Renal cortex interstitium (tissue), 11 donors: Measurements from ENCODE around the gene CDC42BPA. TPM values are rescaled to one million over a fixed set of nuclear protein-coding genes. Genes with fewer than 3 reads are reported as not detected.

Experiments used
- DNase-seq, 11 donors: peaks; one replicate each; pipeline ENCODE4 v3.0.0-alpha.2; 2013; ENCODE audit warnings: low read depth in 9 of 11, low spot score in 4 of 11; ENCODE audit errors: extremely low read depth in 1 of 11
- polyA plus RNA-seq, 3 donors: library from polyadenylated mRNA; unstranded; fragments of 120-200 nt; gene quantifications; one replicate each; pipeline ENCODE4 v1.2.1, GENCODE V29; 2013; ENCODE audit not compliant: insufficient read length in 3 of 3

The CDC42BPA gene
- polyA plus RNA-seq, 3 donors = 38.6 to 41.9 (median 40.5) TPM

DNA sequence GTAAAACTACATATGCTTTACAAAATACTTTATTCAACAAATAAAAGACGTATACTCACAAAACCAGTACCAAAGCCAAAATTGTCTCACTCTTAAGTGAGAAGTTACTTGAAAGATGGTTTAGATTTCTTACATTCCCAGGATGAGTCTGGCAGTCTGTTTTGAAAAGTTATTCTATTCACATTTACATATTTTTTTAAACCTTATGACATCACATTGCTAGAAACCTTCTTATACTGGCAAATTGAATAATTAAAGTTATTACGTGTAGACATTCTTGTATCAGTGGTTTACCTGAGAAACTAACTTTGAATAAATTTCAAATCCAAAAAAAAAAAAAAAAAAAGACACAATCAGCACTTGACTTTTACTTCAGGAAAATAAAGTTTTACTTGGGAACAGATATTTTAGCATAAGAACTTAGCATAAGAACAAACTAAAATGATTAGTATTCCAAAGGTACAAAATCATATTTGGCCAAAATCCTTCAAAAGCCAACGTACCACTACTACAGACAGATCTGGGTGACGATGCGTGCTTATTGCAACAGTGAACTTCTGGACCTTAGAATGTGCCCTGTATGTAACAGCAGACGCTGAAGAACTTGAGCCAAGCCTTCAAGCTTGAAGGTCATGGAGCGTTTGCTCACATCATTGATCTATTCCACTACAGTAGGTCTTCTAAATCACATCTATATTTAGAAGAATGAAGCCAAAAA is 2.5 kb downstream of the CDC42BPA start:
- peak in 2 of 11 donors; percentile 44 to 47 for DNase-seq

DNA sequence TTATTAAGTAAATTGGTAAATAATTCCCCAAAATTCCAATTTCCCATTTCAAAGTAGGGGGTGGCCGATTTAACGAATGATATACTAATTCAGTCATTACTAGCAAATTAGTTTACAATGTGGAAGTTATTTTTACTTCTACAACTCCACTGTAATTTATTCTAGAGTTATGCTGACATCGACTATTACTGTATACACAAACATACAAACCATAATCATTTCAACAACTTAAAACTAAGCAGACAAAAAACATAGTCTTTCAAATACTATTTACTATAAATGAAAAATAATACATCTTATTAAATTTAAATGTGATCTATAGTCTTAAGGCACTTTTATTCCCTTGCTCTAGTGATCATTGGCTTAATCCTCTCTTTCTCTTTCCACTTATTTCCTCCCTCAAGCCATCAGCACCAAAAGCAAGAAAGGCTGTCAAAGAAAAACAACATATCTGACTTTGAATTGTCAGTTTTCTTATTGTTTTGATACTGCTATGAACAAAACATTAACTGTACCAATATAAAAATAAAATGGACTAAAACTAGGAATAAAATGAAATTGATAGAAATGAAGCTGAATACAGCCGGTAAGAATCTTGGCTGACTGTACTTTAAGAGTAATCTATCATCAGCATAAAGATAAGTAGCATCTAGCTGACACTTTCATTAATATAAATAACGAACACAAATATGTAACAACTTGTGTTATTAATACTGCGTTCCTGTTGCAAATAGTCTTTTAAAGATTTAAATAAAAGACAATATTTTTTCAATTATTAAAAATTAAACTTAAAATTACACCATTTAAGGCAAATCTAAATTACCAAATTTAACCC is 4.1 kb downstream of the CDC42BPA start:
- no peak for DNase-seq

GRCh38 chr1:227312361-227313025 is 5.8 kb downstream of the CDC42BPA start:
- no peak for DNase-seq

DNA sequence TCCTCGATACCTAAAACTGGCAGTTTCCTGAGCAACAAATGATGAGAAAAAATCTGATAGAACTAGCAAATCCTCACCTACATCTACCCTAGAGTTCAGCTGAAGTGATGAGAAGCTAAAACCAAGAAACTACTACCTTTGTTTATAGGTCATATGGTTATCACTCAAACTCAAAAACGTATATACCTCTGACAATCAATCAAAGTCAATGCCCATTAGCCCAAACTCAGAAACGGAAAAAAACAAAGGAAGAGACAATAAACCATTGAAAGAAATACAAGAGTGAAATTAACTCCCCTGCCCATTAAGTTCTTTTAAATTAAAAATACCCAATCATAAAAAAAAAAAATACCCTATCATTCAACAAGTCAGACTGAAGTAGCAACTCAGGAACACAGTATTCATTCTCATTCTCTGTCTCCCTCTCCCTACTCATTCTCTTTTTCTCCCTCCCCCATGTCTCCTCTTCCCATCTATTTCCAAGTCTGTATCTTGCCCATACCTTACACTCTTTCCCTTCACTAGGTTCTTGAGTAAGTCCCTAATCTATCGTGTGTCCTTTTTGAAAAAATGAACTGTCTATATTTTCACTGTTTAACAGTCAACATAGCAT is 6.8 kb downstream of the CDC42BPA start:
- no peak for DNase-seq

DNA sequence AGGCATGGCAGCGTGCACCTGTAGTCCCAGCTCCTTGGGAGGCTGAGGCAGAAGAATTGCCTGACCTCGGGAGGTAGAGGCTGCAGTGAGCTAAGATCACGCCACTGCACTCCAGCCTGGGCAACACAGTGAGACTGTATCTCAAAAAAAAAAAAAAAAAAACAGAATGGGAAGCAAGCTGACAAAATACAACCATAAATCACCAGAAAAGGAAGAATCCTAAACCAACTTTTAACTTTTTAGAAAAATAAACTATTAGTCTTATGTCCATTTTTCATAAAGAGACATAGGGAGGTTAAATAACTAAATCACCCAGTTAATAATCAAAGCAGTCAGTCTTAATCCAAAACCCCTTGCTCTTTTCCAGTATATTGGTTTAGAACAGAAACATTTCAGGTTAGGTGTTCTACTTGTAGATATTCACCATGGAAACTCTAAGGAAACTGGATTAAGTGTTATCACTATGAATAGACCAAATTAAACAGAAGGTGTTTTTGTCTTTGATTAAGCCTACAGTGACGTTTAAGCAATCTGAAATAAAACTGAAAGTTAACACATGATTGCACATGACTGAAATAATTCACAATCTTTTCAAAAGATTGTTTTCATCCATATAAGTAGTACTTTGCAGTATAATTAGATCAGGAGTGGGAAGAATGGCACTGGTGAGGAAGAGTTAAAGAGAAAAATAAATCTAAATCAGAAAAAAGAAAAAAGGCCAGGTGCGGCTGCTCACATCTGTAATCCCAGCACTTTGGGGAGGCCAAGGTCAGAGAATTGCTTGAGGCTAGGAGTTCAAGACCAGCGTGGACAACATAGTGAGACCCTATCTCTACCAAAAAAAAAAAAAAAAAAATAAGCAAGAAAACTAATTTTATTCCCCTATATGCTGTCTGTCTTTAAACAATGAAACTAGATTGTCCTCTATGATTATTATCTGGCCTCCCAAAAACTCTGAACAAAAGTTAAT is 9.6 kb downstream of the CDC42BPA start:
- DNase-seq = no peak

- DNase-seq = no peak
Observed at GRCh38 chr1:227306689-227307088, 11.6 kb downstream of the CDC42BPA start.

GRCh38 chr1:227305894-227306626 is 12.2 kb downstream of the CDC42BPA start:
- DNase-seq = no peak

- DNase-seq = no peak
Observed at GRCh38 chr1:227304665-227305064, 13.6 kb downstream of the CDC42BPA start.

DNA sequence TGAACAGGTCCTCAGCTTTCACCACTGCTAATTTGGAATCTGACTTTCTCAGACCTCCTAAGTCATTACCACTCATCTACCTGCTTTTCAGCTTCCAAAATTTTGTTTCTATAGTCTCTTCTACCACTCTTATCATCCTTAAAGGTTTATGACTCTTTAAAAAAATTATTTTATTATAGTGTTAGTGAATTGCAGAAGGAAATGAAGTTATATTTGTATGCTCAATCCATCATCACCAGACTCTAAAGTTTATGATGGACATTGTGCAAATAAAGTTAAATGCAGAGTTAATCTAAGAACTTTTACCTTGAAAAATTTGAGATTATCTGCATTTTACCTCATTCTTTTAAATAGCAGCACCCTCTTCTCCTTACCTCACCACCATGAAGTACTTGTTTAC is 14.6 kb downstream of the CDC42BPA start:
- no peak for DNase-seq

- no peak for DNase-seq
Observed at GRCh38 chr1:227300682-227301081, 17.6 kb downstream of the CDC42BPA start.

DNA sequence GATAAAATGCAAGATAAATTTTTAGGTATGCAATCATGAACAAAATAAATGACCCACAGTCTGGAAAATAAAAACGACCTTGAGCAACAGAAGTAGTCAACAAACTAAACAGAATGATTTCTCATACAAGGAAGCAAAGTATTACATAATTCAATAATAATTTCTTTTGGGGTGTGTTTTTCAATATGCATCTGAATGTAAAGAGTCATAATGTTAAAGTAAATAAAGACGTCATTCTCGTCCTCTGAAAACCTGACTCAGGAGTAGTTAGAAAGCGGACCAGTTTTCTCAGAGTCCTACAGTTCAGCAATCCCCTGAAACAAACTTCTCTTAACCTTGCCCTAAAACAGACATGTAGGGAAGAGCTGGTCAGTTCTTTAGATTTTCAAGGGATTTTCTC is 18.6 kb downstream of the CDC42BPA start:
- no peak for DNase-seq

DNA sequence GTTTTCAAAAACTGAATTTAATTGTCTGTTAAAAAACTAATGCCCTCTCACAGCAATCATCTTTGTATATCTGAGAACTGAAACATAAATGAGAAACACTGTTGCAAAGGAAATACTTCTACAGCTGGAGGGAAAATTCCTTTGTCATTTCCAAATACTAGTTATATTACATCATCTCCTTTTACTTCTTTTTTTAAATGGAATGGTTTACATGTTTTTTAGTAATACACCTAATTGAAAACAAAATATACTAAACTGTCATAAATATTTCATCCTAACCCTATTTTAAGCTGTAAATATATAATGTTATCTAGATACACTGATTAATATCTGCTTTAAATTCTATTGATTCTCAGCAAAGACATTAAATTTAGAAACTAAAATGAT is 19.1 kb downstream of the CDC42BPA start:
- DNase-seq = no peak

- no peak for DNase-seq
Observed at GRCh38 chr1:227298512-227299240, 19.6 kb downstream of the CDC42BPA start.

GRCh38 chr1:227297073-227297793 is 21.1 kb downstream of the CDC42BPA start:
- no peak for DNase-seq

DNA sequence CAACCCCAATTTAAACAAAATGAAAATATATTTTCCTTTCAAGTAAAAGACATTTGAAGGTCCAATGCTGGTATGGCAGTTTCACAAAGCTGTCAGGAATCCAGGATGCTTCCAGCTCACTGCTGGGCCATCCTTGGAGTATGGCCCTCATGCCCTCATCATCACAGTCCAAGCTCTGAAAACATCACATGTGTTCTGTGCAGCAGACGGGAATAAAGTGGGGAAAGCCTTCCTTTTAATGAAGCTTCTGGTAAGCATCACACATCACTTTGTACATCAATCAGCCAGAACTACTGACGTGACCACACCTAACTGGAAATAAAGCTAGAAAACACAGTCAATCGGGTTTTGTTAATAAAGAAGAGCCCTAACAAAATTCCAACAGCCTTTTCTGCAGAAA is 22.7 kb downstream of the CDC42BPA start:
- no peak for DNase-seq

- DNase-seq = no peak
Observed at GRCh38 chr1:227285745-227286144, 32.5 kb downstream of the CDC42BPA start.

DNA sequence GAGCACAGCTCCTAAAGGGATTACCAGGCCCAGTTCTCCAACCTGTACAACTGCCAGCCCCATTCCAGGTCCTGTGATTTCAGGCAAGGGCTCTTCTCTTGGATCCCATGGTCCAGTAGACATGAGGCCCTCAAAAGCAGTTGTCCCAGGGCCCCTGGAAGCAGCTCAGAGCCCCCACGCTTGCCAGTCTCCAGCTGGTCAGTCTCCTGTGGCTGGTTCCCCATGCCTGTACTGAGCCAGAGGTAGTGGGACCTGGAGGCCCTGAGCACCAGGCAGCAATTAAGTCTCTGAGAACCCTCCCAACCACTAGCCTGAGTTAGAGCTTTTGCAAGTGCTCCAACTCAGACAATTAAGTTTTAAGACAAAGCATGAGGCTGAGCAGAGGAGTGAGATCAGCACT is 36.9 kb downstream of the CDC42BPA start:
- DNase-seq = no peak
